RWPE2 (cell line): ENCODE data around the gene JCAD.

Experiments used
- ATAC-seq: fragments of 200-7000 bp; cut with Tn5 transposase; 3 replicates; pipeline ENCODE4 v1.9.1; 2021; ENCODE audit warnings: low read depth
- DNase-seq: peaks from one replicate; pipeline ENCODE4 v3.0.0-alpha.2; 2020; ENCODE audit warnings: low spot score
- H3K27ac ChIP-seq: fragments of 450-650 bp; 2 replicates; pipeline ENCODE4 v1.5.1; 2017; ENCODE audit warnings: mild to moderate bottlenecking; ENCODE audit not compliant: poor library complexity, severe bottlenecking
- H3K27me3 ChIP-seq: fragments of 250-450 bp; sonication (Bioruptor Pico); 2 replicates; pipeline ENCODE4 v1.5.1; 2021; ENCODE audit warnings: mild to moderate bottlenecking, moderate library complexity; ENCODE audit not compliant: insufficient read depth, poor library complexity, severe bottlenecking
- H3K36me3 ChIP-seq: fragments of 250-450 bp; sonication (Bioruptor Pico); 2 replicates; pipeline ENCODE4 v1.5.1; 2020; ENCODE audit warnings: low read depth, mild to moderate bottlenecking, moderate library complexity
- H3K4me1 ChIP-seq: fragments of 250-450 bp; sonication (Bioruptor Pico); 2 replicates; pipeline ENCODE4 v1.5.1; 2021; ENCODE audit warnings: mild to moderate bottlenecking, moderate library complexity; ENCODE audit not compliant: insufficient read depth, poor library complexity, severe bottlenecking
- H3K4me3 ChIP-seq: fragments of 250-450 bp; sonication (Bioruptor Pico); 2 replicates; pipeline ENCODE4 v1.5.1; 2021; ENCODE audit warnings: mild to moderate bottlenecking, moderate library complexity; ENCODE audit not compliant: severe bottlenecking
- H3K9me3 ChIP-seq: fragments of 250-450 bp; sonication (Bioruptor Pico); 2 replicates; pipeline ENCODE4 v1.5.1; 2021; ENCODE audit warnings: mild to moderate bottlenecking, moderate library complexity; ENCODE audit not compliant: severe bottlenecking
- TF ChIP-seq, protein P1 (sequence below): fragments of 450-650 bp; IDR thresholded peaks from one replicate; pipeline ENCODE4 v1.5.1; 2017; ENCODE audit warnings: mild to moderate bottlenecking, moderate library complexity; ENCODE audit not compliant: poor library complexity, severe bottlenecking

JCAD gene

GRCh38 chr10:30041196-30042105, 17.9 kb downstream of the JCAD start:
- TF ChIP-seq, protein P1, sequence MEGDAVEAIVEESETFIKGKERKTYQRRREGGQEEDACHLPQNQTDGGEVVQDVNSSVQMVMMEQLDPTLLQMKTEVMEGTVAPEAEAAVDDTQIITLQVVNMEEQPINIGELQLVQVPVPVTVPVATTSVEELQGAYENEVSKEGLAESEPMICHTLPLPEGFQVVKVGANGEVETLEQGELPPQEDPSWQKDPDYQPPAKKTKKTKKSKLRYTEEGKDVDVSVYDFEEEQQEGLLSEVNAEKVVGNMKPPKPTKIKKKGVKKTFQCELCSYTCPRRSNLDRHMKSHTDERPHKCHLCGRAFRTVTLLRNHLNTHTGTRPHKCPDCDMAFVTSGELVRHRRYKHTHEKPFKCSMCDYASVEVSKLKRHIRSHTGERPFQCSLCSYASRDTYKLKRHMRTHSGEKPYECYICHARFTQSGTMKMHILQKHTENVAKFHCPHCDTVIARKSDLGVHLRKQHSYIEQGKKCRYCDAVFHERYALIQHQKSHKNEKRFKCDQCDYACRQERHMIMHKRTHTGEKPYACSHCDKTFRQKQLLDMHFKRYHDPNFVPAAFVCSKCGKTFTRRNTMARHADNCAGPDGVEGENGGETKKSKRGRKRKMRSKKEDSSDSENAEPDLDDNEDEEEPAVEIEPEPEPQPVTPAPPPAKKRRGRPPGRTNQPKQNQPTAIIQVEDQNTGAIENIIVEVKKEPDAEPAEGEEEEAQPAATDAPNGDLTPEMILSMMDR: no peak
- H3K4me3 ChIP-seq: no peak overlapping the region
- no peaks in the 10 kb centered on the region for H3K9me3 ChIP-seq
- H3K27ac ChIP-seq: no peak overlapping the region
- H3K36me3 ChIP-seq: no peaks in the 10 kb centered on the region
- no peak for DNase-seq
- no peak for ATAC-seq
- no peaks in the 10 kb centered on the region for H3K27me3 ChIP-seq
- H3K4me1 ChIP-seq: no peaks in the 10 kb centered on the region

DNA sequence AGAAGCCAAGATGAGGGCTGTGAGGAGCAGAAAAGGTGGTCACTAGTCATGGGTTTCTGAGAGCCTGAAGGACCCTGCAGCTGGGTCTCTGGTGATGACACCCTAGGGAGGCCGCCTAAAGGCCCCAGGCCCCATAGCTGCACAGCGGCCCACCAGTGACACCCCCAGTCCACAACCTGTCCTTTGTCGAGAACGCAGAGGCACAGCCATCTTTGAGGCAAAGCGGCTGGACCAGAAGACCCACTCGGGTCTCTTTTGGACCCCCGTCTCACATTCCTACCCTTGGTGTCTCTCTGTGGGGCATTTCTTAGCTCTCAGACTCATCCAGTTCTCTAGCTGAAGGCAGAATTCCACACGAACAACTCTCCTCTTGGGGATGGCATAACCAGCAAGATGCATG, 18.8 kb downstream of the JCAD start:
- Histone ChIP-seq H3K27ac (no peak overlapping the region), H3K9me3 (no peaks in the 10 kb centered on the region), H3K4me3 (no peak overlapping the region), H3K4me1 (no peaks in the 10 kb centered on the region), H3K36me3 (no peaks in the 10 kb centered on the region), H3K27me3 (no peaks in the 10 kb centered on the region)
- ATAC-seq (no peak), DNase-seq (no peak)
- TF ChIP-seq, protein P1: no peak

GRCh38 chr10:30039988-30040387, 19.4 kb downstream of the JCAD start:
- H3K4me3 ChIP-seq: no peak overlapping the region
- DNase-seq: no peak
- TF ChIP-seq, protein P1: no peak
- no peak for ATAC-seq
- H3K27ac ChIP-seq: no peak overlapping the region
- no peaks in the 10 kb centered on the region for H3K9me3 ChIP-seq
- H3K27me3 ChIP-seq: no peaks in the 10 kb centered on the region
- H3K4me1 ChIP-seq: no peaks in the 10 kb centered on the region
- H3K36me3 ChIP-seq: no peaks in the 10 kb centered on the region

DNA sequence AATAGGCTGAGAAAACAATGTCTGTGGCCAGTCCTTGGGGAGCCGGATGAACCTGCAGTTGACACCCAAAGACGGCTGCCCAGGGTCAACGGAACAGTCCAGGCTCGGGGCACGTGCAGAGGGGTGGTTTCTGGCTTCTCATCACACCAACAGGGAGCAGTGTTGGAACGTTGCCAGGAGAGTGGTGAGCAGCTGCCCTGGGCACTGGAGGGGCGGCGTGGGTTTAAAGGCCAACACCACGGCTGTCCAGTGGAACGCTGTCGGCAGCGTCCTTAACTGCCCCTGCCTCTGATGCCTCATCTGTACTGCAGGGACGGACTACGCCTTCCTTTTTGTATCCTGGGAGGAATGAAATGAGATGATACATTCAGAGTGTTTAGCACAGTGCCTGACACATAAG, 19.8 kb downstream of the JCAD start:
- no peaks in the 10 kb centered on the region for H3K4me1 ChIP-seq
- no peaks in the 10 kb centered on the region for H3K36me3 ChIP-seq
- H3K4me3 ChIP-seq: no peak overlapping the region
- no peak overlapping the region for H3K27ac ChIP-seq
- TF ChIP-seq, protein P1: no peak
- ATAC-seq (no peak), DNase-seq (no peak)
- H3K27me3 ChIP-seq: no peaks in the 10 kb centered on the region
- H3K9me3 ChIP-seq: no peaks in the 10 kb centered on the region

DNA sequence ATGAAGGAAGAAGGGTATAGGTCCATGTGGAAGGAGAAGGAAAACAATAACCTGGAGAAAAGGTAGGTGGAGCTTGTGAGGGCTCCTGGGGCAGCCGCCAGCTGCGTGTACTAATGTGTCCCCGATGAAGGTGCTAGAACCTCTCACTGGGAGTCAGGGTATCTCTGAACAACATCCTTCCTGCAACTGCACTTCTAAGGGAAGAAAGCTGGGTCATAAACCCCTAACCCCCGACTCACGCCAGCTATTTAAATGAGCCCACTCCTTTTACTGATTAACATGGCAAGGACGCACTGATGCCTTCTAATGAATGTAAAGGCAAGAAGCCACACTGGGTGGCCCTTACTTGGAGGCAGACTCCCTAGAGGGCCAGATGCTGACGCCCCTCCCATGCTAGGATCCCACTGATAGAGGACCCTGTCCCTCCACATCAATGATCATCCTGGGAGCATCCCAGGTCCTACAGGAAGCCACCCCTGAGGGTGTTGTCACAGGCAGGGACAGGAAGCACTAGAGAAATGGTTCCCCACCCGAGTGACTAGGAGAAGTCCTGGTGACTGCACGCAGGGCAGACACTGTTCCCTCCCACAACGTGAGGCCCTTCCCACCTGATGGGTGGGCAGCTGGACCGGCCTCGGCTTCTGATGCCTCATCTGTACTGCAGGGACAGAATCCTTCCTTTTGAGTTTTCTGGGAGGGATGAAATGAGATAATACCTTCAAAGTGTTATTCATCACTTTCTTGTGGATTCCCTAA, 20.4 kb downstream of the JCAD start:
- no peaks in the 10 kb centered on the region for H3K27me3 ChIP-seq
- H3K9me3 ChIP-seq: no peaks in the 10 kb centered on the region
- ATAC-seq (no peak), DNase-seq (no peak)
- no peaks in the 10 kb centered on the region for H3K4me1 ChIP-seq
- H3K36me3 ChIP-seq: no peaks in the 10 kb centered on the region
- TF ChIP-seq, protein P1: no peak
- H3K4me3 ChIP-seq: no peak overlapping the region
- no peak overlapping the region for H3K27ac ChIP-seq
